GM19452 (cell line): ENCODE measurements around the gene YPEL3.
A peak's percentile ranks its signal among the peaks of the same experiment; 100 is the strongest.

ENCODE experiments used
- ATAC-seq: cut with Tn5 transposase; IDR thresholded peaks from one replicate; pipeline ENCODE4 v1.9.1; 2021; ENCODE audit not compliant: unreplicated experiment

The YPEL3 gene

DNA sequence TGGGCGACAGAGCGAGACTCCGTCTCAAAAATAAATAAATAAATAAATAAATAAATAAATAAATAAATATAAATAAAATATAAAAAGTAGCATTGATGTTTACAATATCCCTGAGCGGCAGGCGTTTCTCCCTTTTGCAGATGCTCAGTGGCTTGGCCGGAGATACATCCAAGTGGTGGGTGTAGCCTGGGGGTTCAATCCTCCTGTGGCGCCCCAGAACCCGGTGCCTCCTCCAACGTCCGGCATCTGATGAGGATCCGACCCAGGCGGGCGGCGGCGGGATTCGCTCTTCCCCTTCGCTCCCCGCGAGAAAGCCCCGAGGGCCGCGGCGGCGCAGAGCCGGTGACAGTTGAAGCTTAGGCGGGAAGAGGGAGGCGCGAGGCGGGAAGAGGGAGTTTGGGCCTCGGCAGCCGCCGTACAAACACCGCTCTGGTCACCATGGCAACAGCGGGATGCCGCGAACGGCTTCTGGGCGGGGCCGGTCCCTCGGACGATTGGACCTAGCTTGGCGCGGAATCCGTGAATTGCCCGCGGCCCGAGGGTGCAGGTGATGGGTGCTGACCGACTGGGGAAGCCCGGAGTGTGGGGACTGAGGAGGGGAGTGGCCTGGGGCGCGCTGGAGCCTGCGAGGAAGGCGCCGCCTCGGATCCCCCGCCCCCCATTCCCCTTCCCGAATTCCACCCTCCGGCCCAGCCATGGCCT is 43.2 kb downstream of the YPEL3 start:
- ATAC-seq = peak; percentile 73

DNA sequence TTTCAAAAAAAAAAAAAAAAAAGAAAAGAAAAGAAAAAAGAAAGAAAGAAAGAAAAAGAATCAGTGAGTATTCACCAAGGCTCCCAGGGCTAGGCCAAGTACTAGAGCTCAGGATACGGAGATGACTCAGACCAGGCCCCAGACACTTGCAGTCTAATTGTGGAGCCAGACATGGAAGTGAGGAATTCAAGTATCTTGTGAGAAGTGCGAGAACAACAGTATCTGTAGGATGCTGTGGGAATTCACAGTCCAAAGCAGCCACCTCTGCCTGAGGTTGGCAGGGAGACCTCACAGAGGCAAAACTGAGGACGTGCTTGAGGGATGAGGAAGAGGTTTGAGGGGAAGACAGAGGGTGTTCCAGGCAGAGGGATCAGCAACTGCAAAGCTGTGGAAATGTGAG is 44.5 kb downstream of the YPEL3 start:
- no peak for ATAC-seq

DNA sequence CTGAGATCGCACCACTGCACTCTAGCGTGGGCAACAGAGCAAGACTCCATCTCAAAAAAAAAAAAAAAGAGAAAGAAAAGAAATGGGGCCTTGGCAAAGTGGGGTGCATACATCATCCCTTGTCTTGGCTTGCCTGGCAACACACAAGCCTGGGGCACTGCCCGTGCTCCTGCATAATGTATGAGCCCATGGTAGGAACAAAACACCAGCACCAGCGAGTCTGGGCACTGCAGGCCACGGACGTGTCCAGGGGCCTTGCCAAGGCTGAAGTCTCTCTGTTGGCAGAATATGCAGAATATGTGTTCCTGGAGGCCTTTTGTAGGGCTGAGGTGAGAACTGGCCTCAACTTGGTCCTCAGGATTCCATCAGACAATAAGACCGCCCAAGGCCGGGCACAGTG is 46.1 kb downstream of the YPEL3 start:
- no peak for ATAC-seq

DNA sequence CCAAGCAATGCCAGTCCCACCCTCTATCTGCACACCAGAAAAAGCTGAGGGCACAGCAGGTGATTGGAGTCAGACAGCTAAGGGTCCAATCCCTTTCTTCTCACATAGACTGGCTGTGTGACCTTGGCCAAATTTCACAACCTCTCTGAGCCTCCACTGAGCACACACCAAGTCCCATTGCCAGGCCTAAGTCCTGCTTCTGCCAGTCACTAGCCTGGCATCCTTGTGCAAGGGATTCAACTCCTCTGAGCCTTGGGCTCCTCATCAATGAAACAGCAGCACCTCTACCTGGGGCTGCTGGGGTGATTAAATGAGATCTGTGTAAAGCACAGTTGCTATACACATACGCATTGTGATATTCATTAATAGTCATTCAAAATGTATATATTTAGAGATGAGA is 49.4 kb downstream of the YPEL3 start:
- ATAC-seq = no peak

DNA sequence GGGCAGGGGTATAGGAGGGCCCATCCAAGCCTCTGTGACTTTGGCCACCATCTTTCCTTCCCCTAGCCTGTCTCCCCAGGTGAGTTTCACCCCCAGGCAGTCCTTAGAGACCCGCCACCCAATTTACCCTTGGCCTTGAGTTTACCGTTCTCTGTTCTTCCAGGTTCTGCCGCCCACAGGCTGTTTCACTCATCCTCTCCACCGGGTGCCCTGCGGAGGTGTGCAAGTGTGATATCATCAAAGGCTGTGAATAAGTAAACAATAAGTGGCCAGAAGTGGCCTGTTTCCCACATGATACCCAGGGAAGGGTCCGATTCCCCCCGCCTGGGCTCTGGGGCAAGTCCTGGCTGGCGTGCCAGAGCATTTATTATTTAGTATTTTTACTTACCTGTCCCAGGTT is 49.8 kb downstream of the YPEL3 start:
- no peak for ATAC-seq
